Measurements from ENCODE around the gene DAPK2.

GRCh38 chr15:63889831-63890230 lies 156.5 kb downstream of the DAPK2 start:
- TF ChIP-seq GATA2 (IDR thresholded peaks at IDR 0.05; ENCODE audit: low read depth, low read length) (no peak), GATA3 (IDR thresholded peaks at IDR 0.05; ENCODE audit: low read depth, low read length) (no peak)

Data from SH-SY5Y (cell line).